ENCODE data around the gene TDRD15. TPM values are rescaled to one million over a fixed set of nuclear protein-coding genes. Genes with fewer than 3 reads are reported as not detected.

TDRD15 gene
- total and polyA plus RNA-seq, 2 donors (not counting 3 experiments of a cell fraction or from before 2014, with no cell fraction given), result not detected

GRCh38 chr2:21135585-21135984 lies 11.8 kb downstream of the TDRD15 start:
- BruUV-seq (replicated peaks), result no TSS peak
- H3K27ac ChIP-seq (ENCODE audit: insufficient read depth, low read depth, low read length), result no peak overlapping the region
- TF ChIP-seq GATA2 (IDR thresholded peaks at IDR 0.05; ENCODE audit: insufficient read depth, insufficient read length, low read depth, low read length), result no peak
- TF ChIP-seq, protein P1, sequence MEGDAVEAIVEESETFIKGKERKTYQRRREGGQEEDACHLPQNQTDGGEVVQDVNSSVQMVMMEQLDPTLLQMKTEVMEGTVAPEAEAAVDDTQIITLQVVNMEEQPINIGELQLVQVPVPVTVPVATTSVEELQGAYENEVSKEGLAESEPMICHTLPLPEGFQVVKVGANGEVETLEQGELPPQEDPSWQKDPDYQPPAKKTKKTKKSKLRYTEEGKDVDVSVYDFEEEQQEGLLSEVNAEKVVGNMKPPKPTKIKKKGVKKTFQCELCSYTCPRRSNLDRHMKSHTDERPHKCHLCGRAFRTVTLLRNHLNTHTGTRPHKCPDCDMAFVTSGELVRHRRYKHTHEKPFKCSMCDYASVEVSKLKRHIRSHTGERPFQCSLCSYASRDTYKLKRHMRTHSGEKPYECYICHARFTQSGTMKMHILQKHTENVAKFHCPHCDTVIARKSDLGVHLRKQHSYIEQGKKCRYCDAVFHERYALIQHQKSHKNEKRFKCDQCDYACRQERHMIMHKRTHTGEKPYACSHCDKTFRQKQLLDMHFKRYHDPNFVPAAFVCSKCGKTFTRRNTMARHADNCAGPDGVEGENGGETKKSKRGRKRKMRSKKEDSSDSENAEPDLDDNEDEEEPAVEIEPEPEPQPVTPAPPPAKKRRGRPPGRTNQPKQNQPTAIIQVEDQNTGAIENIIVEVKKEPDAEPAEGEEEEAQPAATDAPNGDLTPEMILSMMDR (IDR thresholded peaks at IDR 0.05; ENCODE audit: extremely low read depth in 1 of 2, insufficient read depth in 1 of 2, low read depth in 1 of 2, low read length in 2 of 2), result no peak
- no peak for TF ChIP-seq FOS (IDR thresholded peaks at IDR 0.05; ENCODE audit: borderline replicate concordance, insufficient read depth, low read length)
- no peak for TF ChIP-seq POLR2A (IDR thresholded peaks at IDR 0.05; ENCODE audit: low read depth, low read length)
- TF ChIP-seq MAX (IDR thresholded peaks at IDR 0.05; ENCODE audit: insufficient read depth, insufficient read length), result no peak
- TF ChIP-seq JUN (IDR thresholded peaks at IDR 0.05; ENCODE audit: borderline replicate concordance, insufficient read depth, insufficient read length, low read depth), result no peak
- TF ChIP-seq POLR2AphosphoS5 (IDR thresholded peaks at IDR 0.05; ENCODE audit: insufficient read depth, low read depth, low read length), result no peak
- TF ChIP-seq EZH2 (IDR thresholded peaks at IDR 0.05; ENCODE audit: borderline replicate concordance, low read depth, low read length, severe bottlenecking), result no peak
- TF ChIP-seq MYC (IDR thresholded peaks at IDR 0.05; ENCODE audit: low read depth, low read length), result no peak
- intact Hi-C loops (cut with micrococcal nuclease) (no loop called here), dilution Hi-C loops (cut with MboI; ENCODE audit: extremely low pct_ligation_motif_present, low sequenced_read_pairs) (no loop called here)
- H3K4me2 ChIP-seq (ENCODE audit: insufficient read depth, low read length), result no peak overlapping the region
- H3K9me1 ChIP-seq (replicated peaks; ENCODE audit: control insufficient read depth, extremely low read depth, insufficient read depth, low read length), result no peaks in the 10 kb centered on the region
- CTCF ChIA-PET, result no interaction called here
- FAIRE-seq (no peak), DNase-seq (ENCODE audit: low read depth, low spot score) (no peak)
- H2AFZ ChIP-seq (ENCODE audit: low read depth, low read length), result no peak overlapping the region
- H3K79me2 ChIP-seq (ENCODE audit: control insufficient read depth, insufficient read depth, low read length), result no peaks in the 10 kb centered on the region
- no peaks in the 10 kb centered on the region for H3K9me3 ChIP-seq (replicated peaks; ENCODE audit: control insufficient read depth, insufficient read depth, low read length)
- no peak overlapping the region for H3K4me3 ChIP-seq (replicated peaks in 1 of 3; ENCODE audit: insufficient read depth in 1 of 3, low read depth in 1 of 3, low read length in 3 of 3)
- no peaks in the 10 kb centered on the region for H3K27me3 ChIP-seq (ENCODE audit: control insufficient read depth in 2 of 2, insufficient read depth in 2 of 2, low read length in 2 of 2)
- H3K9ac ChIP-seq (replicated peaks; ENCODE audit: extremely low read depth, insufficient read depth, low read length), result no peak overlapping the region
- H3K36me3 ChIP-seq (ENCODE audit: control insufficient read depth in 2 of 2, extremely low read depth in 1 of 2, insufficient read depth in 2 of 2, low read length in 2 of 2), result no peaks in the 10 kb centered on the region
- H4K20me1 ChIP-seq (replicated peaks; ENCODE audit: control insufficient read depth, extremely low read depth, insufficient read depth, low read length), result no peaks in the 10 kb centered on the region
- H3K4me1 ChIP-seq (ENCODE audit: control insufficient read depth, extremely low read depth, insufficient read depth, low read length), result no peaks in the 10 kb centered on the region
- POLR2A ChIA-PET, result no interaction called here
